HL-60 (cell line): ENCODE results near the gene KSR1.

ENCODE experiments used
- DNase-seq, 2 experiments: peaks; one replicate each; pipeline ENCODE4 v3.0.0-alpha.2; 2010 to 2020; ENCODE audit warnings: low read depth in 1 of 2, low spot score in 1 of 2
- H3K27ac ChIP-seq: fragments of 250-450 bp; sonication (Bioruptor Pico); replicated peaks from 2 replicates; pipeline ENCODE4 v1.5.1; 2020; ENCODE audit warnings: mild to moderate bottlenecking, moderate library complexity
- H3K27me3 ChIP-seq: fragments of 250-450 bp; sonication (Bioruptor Pico); 2 replicates; pipeline ENCODE4 v1.5.1; 2021; ENCODE audit warnings: mild to moderate bottlenecking, moderate library complexity; ENCODE audit not compliant: insufficient read depth, poor library complexity, severe bottlenecking
- H3K4me3 ChIP-seq: replicated peaks from 2 replicates; pipeline ENCODE4 v1.5.1; 2011; ENCODE audit warnings: mild to moderate bottlenecking, control low read depth, low read length; ENCODE audit not compliant: insufficient read depth
- GABPA ChIP-seq: IDR thresholded peaks from 2 replicates; pipeline ENCODE4 v1.6.1; 2012; ENCODE audit warnings: low read depth
- POLR2AphosphoS5 ChIP-seq: IDR thresholded peaks from 2 replicates; pipeline ENCODE4 v1.6.1; 2012; ENCODE audit warnings: low read depth
- SPI1 ChIP-seq: IDR thresholded peaks from 2 replicates; pipeline ENCODE4 v1.6.1; 2012; ENCODE audit warnings: low read depth, mild to moderate bottlenecking, borderline replicate concordance
- TF ChIP-seq, protein P1 (sequence below): IDR thresholded peaks from 2 replicates; pipeline ENCODE4 v1.6.1; 2012; ENCODE audit warnings: low read depth; ENCODE audit not compliant: insufficient replicate concordance
- TF ChIP-seq, protein P2 (sequence below): IDR thresholded peaks from one replicate; pipeline ENCODE4 v1.5.1; 2011; ENCODE audit warnings: low read length, control low read depth, inconsistent platforms; ENCODE audit not compliant: insufficient read depth

The KSR1 gene

DNA sequence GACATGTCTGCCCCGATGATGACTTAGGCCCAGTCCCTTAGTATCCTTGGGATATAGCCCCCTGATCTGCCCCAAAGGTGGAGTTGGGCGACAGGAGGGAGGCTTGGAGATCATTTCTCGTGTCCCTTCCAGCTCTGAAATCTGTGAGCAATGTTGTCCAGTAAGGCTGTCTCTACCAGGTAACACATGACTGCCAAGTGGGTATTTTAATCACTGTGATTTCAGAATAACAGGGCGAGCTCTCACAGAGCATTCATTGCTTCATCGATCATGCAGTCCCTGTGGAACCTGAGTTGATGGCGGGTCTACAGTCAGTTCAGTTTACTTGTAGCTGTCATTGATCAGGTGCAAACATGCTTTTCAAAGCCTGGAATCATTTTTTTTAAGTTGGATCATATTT, 39.2 kb downstream of the KSR1 start:
- Histone ChIP-seq H3K27ac (no peak overlapping the region), H3K4me3 (no peak overlapping the region), H3K27me3 (no peaks in the 10 kb centered on the region)
- DNase-seq = no peak
- TF ChIP-seq POLR2AphosphoS5 = no peak
- TF ChIP-seq, protein P1, sequence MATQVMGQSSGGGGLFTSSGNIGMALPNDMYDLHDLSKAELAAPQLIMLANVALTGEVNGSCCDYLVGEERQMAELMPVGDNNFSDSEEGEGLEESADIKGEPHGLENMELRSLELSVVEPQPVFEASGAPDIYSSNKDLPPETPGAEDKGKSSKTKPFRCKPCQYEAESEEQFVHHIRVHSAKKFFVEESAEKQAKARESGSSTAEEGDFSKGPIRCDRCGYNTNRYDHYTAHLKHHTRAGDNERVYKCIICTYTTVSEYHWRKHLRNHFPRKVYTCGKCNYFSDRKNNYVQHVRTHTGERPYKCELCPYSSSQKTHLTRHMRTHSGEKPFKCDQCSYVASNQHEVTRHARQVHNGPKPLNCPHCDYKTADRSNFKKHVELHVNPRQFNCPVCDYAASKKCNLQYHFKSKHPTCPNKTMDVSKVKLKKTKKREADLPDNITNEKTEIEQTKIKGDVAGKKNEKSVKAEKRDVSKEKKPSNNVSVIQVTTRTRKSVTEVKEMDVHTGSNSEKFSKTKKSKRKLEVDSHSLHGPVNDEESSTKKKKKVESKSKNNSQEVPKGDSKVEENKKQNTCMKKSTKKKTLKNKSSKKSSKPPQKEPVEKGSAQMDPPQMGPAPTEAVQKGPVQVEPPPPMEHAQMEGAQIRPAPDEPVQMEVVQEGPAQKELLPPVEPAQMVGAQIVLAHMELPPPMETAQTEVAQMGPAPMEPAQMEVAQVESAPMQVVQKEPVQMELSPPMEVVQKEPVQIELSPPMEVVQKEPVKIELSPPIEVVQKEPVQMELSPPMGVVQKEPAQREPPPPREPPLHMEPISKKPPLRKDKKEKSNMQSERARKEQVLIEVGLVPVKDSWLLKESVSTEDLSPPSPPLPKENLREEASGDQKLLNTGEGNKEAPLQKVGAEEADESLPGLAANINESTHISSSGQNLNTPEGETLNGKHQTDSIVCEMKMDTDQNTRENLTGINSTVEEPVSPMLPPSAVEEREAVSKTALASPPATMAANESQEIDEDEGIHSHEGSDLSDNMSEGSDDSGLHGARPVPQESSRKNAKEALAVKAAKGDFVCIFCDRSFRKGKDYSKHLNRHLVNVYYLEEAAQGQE = no peak
- TF ChIP-seq GABPA = no peak
- TF ChIP-seq, protein P2, sequence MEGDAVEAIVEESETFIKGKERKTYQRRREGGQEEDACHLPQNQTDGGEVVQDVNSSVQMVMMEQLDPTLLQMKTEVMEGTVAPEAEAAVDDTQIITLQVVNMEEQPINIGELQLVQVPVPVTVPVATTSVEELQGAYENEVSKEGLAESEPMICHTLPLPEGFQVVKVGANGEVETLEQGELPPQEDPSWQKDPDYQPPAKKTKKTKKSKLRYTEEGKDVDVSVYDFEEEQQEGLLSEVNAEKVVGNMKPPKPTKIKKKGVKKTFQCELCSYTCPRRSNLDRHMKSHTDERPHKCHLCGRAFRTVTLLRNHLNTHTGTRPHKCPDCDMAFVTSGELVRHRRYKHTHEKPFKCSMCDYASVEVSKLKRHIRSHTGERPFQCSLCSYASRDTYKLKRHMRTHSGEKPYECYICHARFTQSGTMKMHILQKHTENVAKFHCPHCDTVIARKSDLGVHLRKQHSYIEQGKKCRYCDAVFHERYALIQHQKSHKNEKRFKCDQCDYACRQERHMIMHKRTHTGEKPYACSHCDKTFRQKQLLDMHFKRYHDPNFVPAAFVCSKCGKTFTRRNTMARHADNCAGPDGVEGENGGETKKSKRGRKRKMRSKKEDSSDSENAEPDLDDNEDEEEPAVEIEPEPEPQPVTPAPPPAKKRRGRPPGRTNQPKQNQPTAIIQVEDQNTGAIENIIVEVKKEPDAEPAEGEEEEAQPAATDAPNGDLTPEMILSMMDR = no peak
- TF ChIP-seq SPI1 = no peak

DNA sequence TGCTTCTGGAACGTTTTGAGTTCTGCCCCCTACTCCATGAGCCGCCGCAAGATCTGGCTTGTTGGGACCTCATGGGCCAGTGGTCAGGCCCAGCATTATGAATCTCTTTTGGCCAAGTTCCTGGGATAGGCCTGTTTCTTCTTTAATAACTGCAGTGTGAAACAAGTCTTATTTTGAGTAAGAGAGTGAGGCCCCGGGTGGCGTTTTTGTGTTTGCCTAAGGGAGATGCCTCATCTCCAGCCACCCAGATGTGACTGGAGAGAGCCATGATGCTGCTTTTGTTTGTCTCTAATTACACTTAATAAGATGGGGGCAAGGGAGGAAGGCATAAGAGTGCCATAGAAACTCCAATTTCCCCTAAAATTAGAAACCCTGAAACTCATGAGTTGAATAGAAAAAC, 39.8 kb downstream of the KSR1 start:
- H3K4me3 ChIP-seq = no peak overlapping the region
- no peaks in the 10 kb centered on the region for H3K27me3 ChIP-seq
- H3K27ac ChIP-seq = no peak overlapping the region
- DNase-seq = no peak
- TF ChIP-seq SPI1 = no peak
- TF ChIP-seq, protein P1 = no peak
- TF ChIP-seq, protein P2 = no peak
- TF ChIP-seq GABPA = no peak
- no peak for TF ChIP-seq POLR2AphosphoS5

DNA sequence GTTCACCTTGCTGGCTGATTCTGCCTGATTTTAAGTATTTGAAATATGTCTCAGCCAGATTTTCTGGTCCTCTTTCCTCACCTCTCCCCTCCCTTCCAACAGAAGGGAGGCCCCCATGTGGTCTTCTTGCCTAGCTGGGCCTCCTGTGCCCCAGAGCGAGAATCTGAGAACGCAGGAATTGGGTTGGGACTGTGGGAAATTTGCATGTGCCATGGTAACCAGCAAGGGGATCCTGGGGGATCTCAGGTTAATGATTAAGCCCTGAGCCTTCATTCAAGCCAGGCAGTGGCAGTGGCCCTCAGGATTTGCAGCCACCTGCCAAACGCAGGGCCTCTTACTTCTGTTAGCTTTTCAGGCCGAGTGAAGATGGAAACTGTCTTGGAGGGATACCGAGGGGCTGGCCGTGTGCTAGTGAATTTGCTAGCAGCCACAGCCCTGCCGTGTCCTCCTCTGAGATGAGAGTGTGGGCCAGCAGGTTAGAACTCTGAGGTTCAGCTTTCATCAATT, 40.2 kb downstream of the KSR1 start:
- DNase-seq = no peak
- no peak overlapping the region for H3K4me3 ChIP-seq
- no peak overlapping the region for H3K27ac ChIP-seq

More for the DNA sequence above, 40.2 kb downstream of the KSR1 start:
- H3K27me3 ChIP-seq = no peaks in the 10 kb centered on the region
- TF ChIP-seq SPI1 (no peak), POLR2AphosphoS5 (no peak), GABPA (no peak)
- TF ChIP-seq, protein P1 = no peak
- TF ChIP-seq, protein P2 = no peak
